Gastrocnemius medialis (tissue), 4 donors: ENCODE measurements around the gene MAPK8IP3. TPM values are rescaled to one million over a fixed set of nuclear protein-coding genes. Genes with fewer than 3 reads are reported as not detected.
A peak's percentile ranks its signal among the peaks of the same experiment; 100 is the strongest.

Experiments used
- ATAC-seq, 2 donors: fragments of 150-250 bp; one replicate each; pipeline ENCODE4 v1.9.1; 2016
- DNase-seq, 2 donors: peaks; one replicate each; pipeline ENCODE4 v3.0.0-alpha.2; 2019
- H3K27ac ChIP-seq, 4 donors: fragments of 200-600 bp; sonication (generic); 1 replicate in 1 of 4; 2 replicates in 3 of 4; pipeline ENCODE4 v1.5.1; 2016 to 2018; ENCODE audit warnings: mild to moderate bottlenecking in 2 of 4, moderate library complexity in 1 of 4
- H3K27me3 ChIP-seq, 3 donors: fragments of 200-600 bp; sonication (generic) in 2 of 3; 1 replicate in 1 of 3; 2 replicates in 2 of 3; pipeline versions ENCODE4 v1.5.1 to v1.6.0; 2016 to 2019; ENCODE audit warnings: mild to moderate bottlenecking in 1 of 3, moderate library complexity in 1 of 3
- H3K36me3 ChIP-seq, 2 donors: fragments of 200-600 bp; sonication (generic) in 1 of 2; one replicate each; pipeline ENCODE4 v1.5.1; 2017 to 2018
- H3K4me1 ChIP-seq, 2 donors: fragments of 200-600 bp; sonication (generic) in 1 of 2; one replicate each; pipeline ENCODE4 v1.5.1; 2016 to 2017; ENCODE audit warnings: mild to moderate bottlenecking in 2 of 2
- H3K4me3 ChIP-seq, 4 donors: fragments of 200-600 bp; sonication (generic) in 3 of 4; 1 replicate in 1 of 4; 2 replicates in 3 of 4; pipeline ENCODE4 v1.5.1; 2016 to 2019; ENCODE audit warnings: mild to moderate bottlenecking in 2 of 4
- H3K9me3 ChIP-seq, 3 donors: fragments of 200-600 bp; sonication (generic) in 2 of 3; 1 replicate in 1 of 3; 2 replicates in 2 of 3; pipeline ENCODE4 v1.5.1; 2016 to 2019
- CTCF ChIP-seq, 5 experiments: fragments of 450-650 bp in 3 of 5; fragments of 200-600 bp in 2 of 5; sonication (generic) in 2 of 5; IDR thresholded peaks in 4 of 5; conservative IDR thresholded peaks in 1 of 5; 1 replicate in 4 of 5; 2 replicates in 1 of 5; pipeline ENCODE4 v1.5.1; 2016 to 2019; ENCODE audit warnings: antibody characterized with exemption in 5 of 5, mild to moderate bottlenecking in 3 of 5, moderate library complexity in 3 of 5
- POLR2A ChIP-seq, 2 donors: fragments of 450-650 bp; IDR thresholded peaks; one replicate each; pipeline ENCODE4 v1.6.1; 2017; ENCODE audit warnings: antibody characterized with exemption in 2 of 2, mild to moderate bottlenecking in 2 of 2, moderate library complexity in 2 of 2
- in situ Hi-C, 4 donors: fragments of 200-750 bp; cut with MboI; loops; one replicate each; pipeline versions ENCODE4 v1.15.0 to v1.8.0; 2017; ENCODE audit warnings: low sequenced_read_pairs in 4 of 4
- intact Hi-C: fragments of 100-400 bp; cut with DNase I; formaldehyde crosslinking; loops from one replicate; pipeline ENCODE4 v1.15.1; 2023; ENCODE audit warnings: low total_unique reads
- total RNA-seq, 4 donors: library from RNA; depleted of rRNA; stranded (reverse); fragments of >200 nt; gene quantifications; one replicate each; pipeline versions ENCODE4 v1.1.0 to v1.2.3, GENCODE V29; 2016

MAPK8IP3 gene
- total RNA-seq, 4 donors from 2014 or later: 6.5 to 22.6 (median 13.9) TPM

GRCh38 chr16:1785846-1786170 is 79.8 kb downstream of the MAPK8IP3 start:
- Histone ChIP-seq H3K9me3 (no peaks in the 10 kb centered on the region), H3K27me3 (no peaks in the 10 kb centered on the region), H3K36me3 (peaks cover 0 to 39% of the 10 kb centered on the region in 2 donors), H3K4me1 (peaks cover 21 to 24% of the 10 kb centered on the region in 2 donors), H3K4me3 (no peak overlapping the region), H3K27ac (no peak overlapping the region)
- DNase-seq (no peak), ATAC-seq (no peak)
- intact Hi-C loops: no loop called here
- TF ChIP-seq CTCF (IDR thresholded peaks at IDR 0.05 in 4 of 5, conservative IDR thresholded peaks at IDR 0.05 in 1 of 5): no peak
- no peak for TF ChIP-seq POLR2A (IDR thresholded peaks at IDR 0.05)
- in situ Hi-C loops: no loop called here

GRCh38 chr16:1786242-1787055 is 80.5 kb downstream of the MAPK8IP3 start:
- Histone ChIP-seq H3K4me1 (peaks cover 14 to 18% of the 10 kb centered on the region in 2 donors), H3K4me3 (no peak overlapping the region), H3K36me3 (peaks cover 0 to 40% of the 10 kb centered on the region in 2 donors), H3K27ac (no peak overlapping the region), H3K9me3 (no peaks in the 10 kb centered on the region), H3K27me3 (no peaks in the 10 kb centered on the region)
- TF ChIP-seq CTCF (IDR thresholded peaks at IDR 0.05 in 4 of 5, conservative IDR thresholded peaks at IDR 0.05 in 1 of 5) (no peak), POLR2A (IDR thresholded peaks at IDR 0.05) (no peak)
- intact Hi-C loops: no loop called here
- ATAC-seq (no peak), DNase-seq (peak in 1 of 2 donors; percentile 15)
- in situ Hi-C loops: no loop called here

GRCh38 chr16:1787056-1787321 is 81.0 kb downstream of the MAPK8IP3 start:
- H3K9me3 ChIP-seq: no peaks in the 10 kb centered on the region

GRCh38 chr16:1787322-1788094 is 81.5 kb downstream of the MAPK8IP3 start:
- intact Hi-C loops: no loop called here
- H3K36me3 ChIP-seq: peaks cover 0 to 41% of the 10 kb centered on the region in 2 donors
- in situ Hi-C loops: no loop called here
- H3K4me1 ChIP-seq: peaks cover 10 to 14% of the 10 kb centered on the region in 2 donors
- TF ChIP-seq CTCF (IDR thresholded peaks at IDR 0.05 in 4 of 5, conservative IDR thresholded peaks at IDR 0.05 in 1 of 5) (no peak), POLR2A (IDR thresholded peaks at IDR 0.05) (no peak)
- no peak overlapping the region for H3K4me3 ChIP-seq
- no peak for ATAC-seq
- H3K27ac ChIP-seq: no peak overlapping the region
- peak in 1 of 2 donors; percentile 10 for DNase-seq
- H3K27me3 ChIP-seq: no peaks in the 10 kb centered on the region
- H3K9me3 ChIP-seq: no peaks in the 10 kb centered on the region

More at GRCh38 chr16:1787056-1787321, 81.0 kb downstream of the MAPK8IP3 start:
- ATAC-seq (no peak), DNase-seq (peak in 1 of 2 donors; percentile 10)
- no peak for TF ChIP-seq CTCF (IDR thresholded peaks at IDR 0.05 in 4 of 5, conservative IDR thresholded peaks at IDR 0.05 in 1 of 5)
- no peak for TF ChIP-seq POLR2A (IDR thresholded peaks at IDR 0.05)
- in situ Hi-C loops (no loop called here), intact Hi-C loops (no loop called here)
- Histone ChIP-seq H3K36me3 (peaks cover 0 to 41% of the 10 kb centered on the region in 2 donors), H3K4me3 (no peak overlapping the region), H3K27me3 (no peaks in the 10 kb centered on the region), H3K4me1 (peaks cover 10 to 14% of the 10 kb centered on the region in 2 donors), H3K27ac (no peak overlapping the region)
